Measurements from ENCODE around the gene KMT2A.
A peak's percentile ranks its signal among the peaks of the same experiment; 100 is the strongest.
"Not testable (repeated sequence)": the region's sequence is repeated elsewhere in the genome, so short reads cannot be mapped to it uniquely, and the experiment has no call there.

Gene KMT2A

GRCh38 chr11:118435290-118435892, 901 bp upstream of the KMT2A start:
- peak in 3 of 4 experiments; percentile 24 to 38 (median 35) for DNase-seq

- DNase-seq, result peak in 3 of 4 experiments; percentile 41 to 46 (median 44)
Measured at GRCh38 chr11:118436639-118437207, 431 bp downstream of the KMT2A start.

GRCh38 chr11:118437208-118438125, 1.2 kb downstream of the KMT2A start:
- DNase-seq, result peak in 2 of 4 experiments; percentile 13 to 14

- DNase-seq, result peak in 1 of 4 experiments; percentile 18
Measured at GRCh38 chr11:118438314-118438931, 2.1 kb downstream of the KMT2A start.

GRCh38 chr11:118439646-118440045, 3.4 kb downstream of the KMT2A start:
- no peak for DNase-seq

GRCh38 chr11:118441770-118442275, 5.5 kb downstream of the KMT2A start:
- no peak for DNase-seq

- DNase-seq, result no peak
Measured at GRCh38 chr11:118442301-118442700, 6.0 kb downstream of the KMT2A start.

GRCh38 chr11:118442908-118443589, 6.8 kb downstream of the KMT2A start:
- DNase-seq, result no peak

- DNase-seq, result no peak
Measured at GRCh38 chr11:118443590-118444218, 7.4 kb downstream of the KMT2A start.

- no peak for DNase-seq
Measured at GRCh38 chr11:118447423-118447822, 11.1 kb downstream of the KMT2A start.

GRCh38 chr11:118448294-118448693, 12.0 kb downstream of the KMT2A start:
- no peak for DNase-seq

- no peak for DNase-seq
Measured at GRCh38 chr11:118449316-118449918, 13.1 kb downstream of the KMT2A start.

- DNase-seq, result no peak
Measured at GRCh38 chr11:118450451-118450850, 14.2 kb downstream of the KMT2A start.

- no peak for DNase-seq
Measured at GRCh38 chr11:118462178-118462577, 25.9 kb downstream of the KMT2A start.

GRCh38 chr11:118468968-118469367, 32.7 kb downstream of the KMT2A start:
- DNase-seq, result not testable (repeated sequence)

GRCh38 chr11:118471030-118471429, 34.7 kb downstream of the KMT2A start:
- no peak for DNase-seq

GRCh38 chr11:118473537-118473936, 37.2 kb downstream of the KMT2A start:
- DNase-seq, result no peak

- no peak for DNase-seq
Measured at GRCh38 chr11:118476676-118477075, 40.4 kb downstream of the KMT2A start.

- DNase-seq, result not testable (repeated sequence)
Measured at GRCh38 chr11:118481238-118481637, 44.9 kb downstream of the KMT2A start.

GRCh38 chr11:118484405-118484804, 48.1 kb downstream of the KMT2A start:
- DNase-seq, result no peak

GRCh38 chr11:118485273-118485672, 49.0 kb downstream of the KMT2A start:
- no peak for DNase-seq

Data from activated CD4-positive, CD25-positive, alpha-beta regulatory T cell (primary cell).